ENCODE results near the gene CYP1B1. TPM values are rescaled to one million over a fixed set of nuclear protein-coding genes. Genes with fewer than 3 reads are reported as not detected.

Gene CYP1B1
- total RNA-seq, 2 donors from 2014 or later: 4.8 to 6.3 TPM

GRCh38 chr2:38068234-38068633, 7.7 kb downstream of the CYP1B1 start:
- 82 to 93% methylated on average over 4 of the region's 4 CpGs for WGBS, 2 experiments (ENCODE audit: insufficient coverage in 1 of 2, insufficient read length in 1 of 2)
- H3K36me3 Mint-ChIP-seq (ENCODE audit: low read depth): no peaks in the 10 kb centered on the region
- no peak for DNase-seq
- H3K9me3 Mint-ChIP-seq: peaks cover under 1% of the 10 kb centered on the region
- Histone ChIP-seq H3K36me3 (ENCODE audit: control insufficient read depth, insufficient read depth, low read length) (no peaks in the 10 kb centered on the region), H3K4me1 (ENCODE audit: control insufficient read depth, insufficient read depth, low read length) (no peaks in the 10 kb centered on the region), H3K9ac (ENCODE audit: extremely low read depth, low read length, poor library complexity, severe bottlenecking) (no peak overlapping the region), H3K4me3 (ENCODE audit: low read length) (no peak overlapping the region), H3K27ac (ENCODE audit: low read depth, low read length) (no peak overlapping the region), H3K9me3 (ENCODE audit: control insufficient read depth, low read length) (no peaks in the 10 kb centered on the region), H3K27me3 (ENCODE audit: control insufficient read depth, insufficient read depth, low read length, poor library complexity, severe bottlenecking) (peaks cover 9% of the 10 kb centered on the region)
- peaks cover 17% of the 10 kb centered on the region for H3K27me3 Mint-ChIP-seq (ENCODE audit: insufficient read depth)
- TF ChIP-seq, protein P1, sequence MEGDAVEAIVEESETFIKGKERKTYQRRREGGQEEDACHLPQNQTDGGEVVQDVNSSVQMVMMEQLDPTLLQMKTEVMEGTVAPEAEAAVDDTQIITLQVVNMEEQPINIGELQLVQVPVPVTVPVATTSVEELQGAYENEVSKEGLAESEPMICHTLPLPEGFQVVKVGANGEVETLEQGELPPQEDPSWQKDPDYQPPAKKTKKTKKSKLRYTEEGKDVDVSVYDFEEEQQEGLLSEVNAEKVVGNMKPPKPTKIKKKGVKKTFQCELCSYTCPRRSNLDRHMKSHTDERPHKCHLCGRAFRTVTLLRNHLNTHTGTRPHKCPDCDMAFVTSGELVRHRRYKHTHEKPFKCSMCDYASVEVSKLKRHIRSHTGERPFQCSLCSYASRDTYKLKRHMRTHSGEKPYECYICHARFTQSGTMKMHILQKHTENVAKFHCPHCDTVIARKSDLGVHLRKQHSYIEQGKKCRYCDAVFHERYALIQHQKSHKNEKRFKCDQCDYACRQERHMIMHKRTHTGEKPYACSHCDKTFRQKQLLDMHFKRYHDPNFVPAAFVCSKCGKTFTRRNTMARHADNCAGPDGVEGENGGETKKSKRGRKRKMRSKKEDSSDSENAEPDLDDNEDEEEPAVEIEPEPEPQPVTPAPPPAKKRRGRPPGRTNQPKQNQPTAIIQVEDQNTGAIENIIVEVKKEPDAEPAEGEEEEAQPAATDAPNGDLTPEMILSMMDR (conservative IDR thresholded peaks at IDR 0.05): no peak
- H3K27ac Mint-ChIP-seq: no peak overlapping the region
- no peak overlapping the region for H3K4me3 Mint-ChIP-seq
- peaks cover 1% of the 10 kb centered on the region for H3K4me1 Mint-ChIP-seq

GRCh38 chr2:38066421-38067115, 9.4 kb downstream of the CYP1B1 start:
- H3K4me3 Mint-ChIP-seq: no peak overlapping the region
- H3K27me3 ChIP-seq (ENCODE audit: control insufficient read depth, insufficient read depth, low read length, poor library complexity, severe bottlenecking): no peaks in the 10 kb centered on the region
- H3K27ac Mint-ChIP-seq: no peak overlapping the region
- no peaks in the 10 kb centered on the region for H3K4me1 Mint-ChIP-seq
- no peaks in the 10 kb centered on the region for H3K4me1 ChIP-seq (ENCODE audit: control insufficient read depth, insufficient read depth, low read length)
- H3K4me3 ChIP-seq (ENCODE audit: low read length): no peak overlapping the region
- DNase-seq: no peak
- H3K9ac ChIP-seq (ENCODE audit: extremely low read depth, low read length, poor library complexity, severe bottlenecking): no peak overlapping the region
- 88 to 93% methylated on average over 5 to 6 of the region's 6 CpGs for WGBS, 2 experiments (ENCODE audit: insufficient coverage in 1 of 2, insufficient read length in 1 of 2)
- TF ChIP-seq, protein P1 (conservative IDR thresholded peaks at IDR 0.05): no peak
- peaks cover 4% of the 10 kb centered on the region for H3K27me3 Mint-ChIP-seq (ENCODE audit: insufficient read depth)
- H3K9me3 Mint-ChIP-seq: peaks cover 2% of the 10 kb centered on the region
- no peaks in the 10 kb centered on the region for H3K36me3 Mint-ChIP-seq (ENCODE audit: low read depth)
- no peaks in the 10 kb centered on the region for H3K9me3 ChIP-seq (ENCODE audit: control insufficient read depth, low read length)
- H3K36me3 ChIP-seq (ENCODE audit: control insufficient read depth, insufficient read depth, low read length): no peaks in the 10 kb centered on the region
- H3K27ac ChIP-seq (ENCODE audit: low read depth, low read length): no peak overlapping the region

DNA sequence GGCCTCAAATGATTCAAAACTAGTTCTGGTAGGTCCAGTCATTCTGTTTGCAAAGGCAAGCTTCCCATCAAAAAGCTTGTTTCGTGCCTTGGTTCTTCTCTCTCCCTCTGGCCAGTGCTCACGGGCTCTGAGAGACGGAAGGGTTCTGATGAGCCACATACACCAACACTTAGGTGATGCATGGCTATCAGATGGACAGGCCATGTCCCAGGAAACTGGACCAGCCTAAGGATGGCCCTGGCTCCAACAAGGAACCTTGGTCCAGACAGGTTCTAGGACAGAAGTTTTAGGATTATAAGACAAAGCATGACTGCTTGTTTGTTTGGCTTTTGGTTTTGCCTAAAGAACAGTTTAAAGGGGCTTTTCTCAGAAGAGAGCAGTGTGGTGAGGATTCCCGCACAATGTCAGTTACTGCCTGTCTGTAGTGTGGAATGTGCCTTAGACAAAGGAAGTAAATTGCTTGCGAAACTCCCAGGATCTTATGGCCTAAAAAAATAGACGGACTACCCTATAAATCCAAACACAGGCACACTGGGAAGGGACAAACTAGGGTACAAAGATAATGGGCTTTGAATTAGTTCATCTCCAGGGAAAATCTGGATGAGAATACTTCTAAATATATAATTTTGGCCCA, 10.3 kb downstream of the CYP1B1 start:
- peaks cover 2% of the 10 kb centered on the region for H3K9me3 Mint-ChIP-seq
- WGBS, 2 experiments (ENCODE audit: insufficient coverage in 1 of 2, insufficient read length in 1 of 2): 77 to 93% methylated on average over 2 to 6 of the region's 6 CpGs
- H3K36me3 Mint-ChIP-seq (ENCODE audit: low read depth): no peaks in the 10 kb centered on the region
- no peaks in the 10 kb centered on the region for H3K27me3 Mint-ChIP-seq (ENCODE audit: insufficient read depth)
- Histone ChIP-seq H3K4me3 (ENCODE audit: low read length) (no peak overlapping the region), H3K27ac (ENCODE audit: low read depth, low read length) (no peak overlapping the region), H3K9ac (ENCODE audit: extremely low read depth, low read length, poor library complexity, severe bottlenecking) (no peak overlapping the region), H3K4me1 (ENCODE audit: control insufficient read depth, insufficient read depth, low read length) (no peaks in the 10 kb centered on the region), H3K9me3 (ENCODE audit: control insufficient read depth, low read length) (no peaks in the 10 kb centered on the region), H3K36me3 (ENCODE audit: control insufficient read depth, insufficient read depth, low read length) (no peaks in the 10 kb centered on the region), H3K27me3 (ENCODE audit: control insufficient read depth, insufficient read depth, low read length, poor library complexity, severe bottlenecking) (no peaks in the 10 kb centered on the region)
- TF ChIP-seq, protein P1 (conservative IDR thresholded peaks at IDR 0.05): no peak
- DNase-seq: peak; percentile 46
- H3K27ac Mint-ChIP-seq: no peak overlapping the region
- no peaks in the 10 kb centered on the region for H3K4me1 Mint-ChIP-seq
- H3K4me3 Mint-ChIP-seq: no peak overlapping the region

All from endodermal cell (in vitro differentiated cells).